NCI-H2196 treated with DMSO at 0.1 percent for 48 hours (cell line): ENCODE results near the gene NKX1-1.
"Not testable (repeated sequence)": the region's sequence is repeated elsewhere in the genome, so short reads cannot be mapped to it uniquely, and the experiment has no call there.

Experiments
- DNase-seq: peaks from one replicate; lab custom pipeline; 2025; ENCODE audit not compliant: unreplicated experiment; lab: John Stamatoyannopoulos, UW

NKX1-1 gene

GRCh38 chr4:1375051-1375721 is 31.1 kb downstream of the NKX1-1 start:
- DNase-seq = no peak

GRCh38 chr4:1374706-1375045 is 31.6 kb downstream of the NKX1-1 start:
- no peak for DNase-seq

GRCh38 chr4:1373892-1374705 is 32.1 kb downstream of the NKX1-1 start:
- DNase-seq = no peak

- DNase-seq = not testable (repeated sequence)
Observed at GRCh38 chr4:1372576-1372975, 33.7 kb downstream of the NKX1-1 start.

GRCh38 chr4:1371176-1372165 is 34.8 kb downstream of the NKX1-1 start:
- no peak for DNase-seq

- DNase-seq = no peak
Observed at GRCh38 chr4:1370321-1371124, 35.7 kb downstream of the NKX1-1 start.

- DNase-seq = no peak
Observed at GRCh38 chr4:1369479-1370079, 36.7 kb downstream of the NKX1-1 start.

- DNase-seq = no peak
Observed at GRCh38 chr4:1369091-1369450, 37.2 kb downstream of the NKX1-1 start.

- DNase-seq = no peak
Observed at GRCh38 chr4:1368421-1369090, 37.7 kb downstream of the NKX1-1 start.

GRCh38 chr4:1367936-1368289 is 38.3 kb downstream of the NKX1-1 start:
- no peak for DNase-seq

GRCh38 chr4:1367230-1367935 is 38.9 kb downstream of the NKX1-1 start:
- no peak for DNase-seq

- DNase-seq = no peak
Observed at GRCh38 chr4:1366371-1367229, 39.6 kb downstream of the NKX1-1 start.

- peak; percentile 30 for DNase-seq
Observed at GRCh38 chr4:1365271-1366178, 40.7 kb downstream of the NKX1-1 start.

GRCh38 chr4:1364748-1365147 is 41.5 kb downstream of the NKX1-1 start:
- no peak for DNase-seq

GRCh38 chr4:1364217-1364616 is 42.0 kb downstream of the NKX1-1 start:
- DNase-seq = no peak

GRCh38 chr4:1363513-1363912 is 42.7 kb downstream of the NKX1-1 start:
- DNase-seq = no peak

- DNase-seq = no peak
Observed at GRCh38 chr4:1362521-1362920, 43.7 kb downstream of the NKX1-1 start.
